Measurements from ENCODE around the gene NYAP2.

NYAP2 gene

GRCh38 chr2:225559072-225559415, 159.5 kb downstream of the NYAP2 start:
- DNase-seq (ENCODE audit: low read depth) = no peak

DNA sequence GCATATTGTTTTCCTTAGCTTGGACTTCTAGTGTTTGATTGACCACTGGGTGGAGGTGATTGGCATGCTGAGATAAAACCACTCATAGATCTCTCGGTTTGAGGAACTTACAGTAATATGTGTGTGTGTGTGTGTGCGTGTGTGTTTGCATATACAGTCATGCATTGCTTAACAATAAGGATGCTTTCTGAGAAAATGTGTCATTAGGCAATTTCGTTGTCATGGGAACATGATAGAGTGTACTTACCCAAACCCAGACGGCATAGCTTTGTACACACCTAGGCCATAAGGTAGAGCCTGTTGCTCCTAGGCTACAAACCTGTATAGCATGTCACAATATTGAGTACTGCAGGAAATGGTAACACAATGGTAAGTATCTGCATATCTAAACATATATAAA, 167.3 kb downstream of the NYAP2 start:
- DNase-seq (ENCODE audit: low read depth) = no peak

DNA sequence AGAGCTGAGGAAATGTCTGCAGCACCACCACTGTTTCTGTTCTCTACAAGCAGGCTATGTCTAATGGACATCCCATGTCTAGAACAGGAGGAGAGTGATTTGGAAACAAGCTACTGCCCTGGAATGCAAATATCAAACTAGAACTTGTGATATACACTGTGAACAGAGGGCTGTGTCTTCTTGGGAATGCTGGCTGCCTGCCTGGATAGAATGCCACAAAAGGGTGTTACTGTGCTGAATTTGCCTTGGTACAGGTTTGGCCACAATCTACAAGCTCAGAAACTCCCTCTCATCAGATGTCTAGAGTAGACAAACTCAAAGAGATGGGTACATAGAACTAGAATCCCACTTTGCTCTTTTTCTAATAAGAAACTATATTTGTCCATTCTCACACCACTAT, 170.5 kb downstream of the NYAP2 start:
- no peak for DNase-seq (ENCODE audit: low read depth)

DNA sequence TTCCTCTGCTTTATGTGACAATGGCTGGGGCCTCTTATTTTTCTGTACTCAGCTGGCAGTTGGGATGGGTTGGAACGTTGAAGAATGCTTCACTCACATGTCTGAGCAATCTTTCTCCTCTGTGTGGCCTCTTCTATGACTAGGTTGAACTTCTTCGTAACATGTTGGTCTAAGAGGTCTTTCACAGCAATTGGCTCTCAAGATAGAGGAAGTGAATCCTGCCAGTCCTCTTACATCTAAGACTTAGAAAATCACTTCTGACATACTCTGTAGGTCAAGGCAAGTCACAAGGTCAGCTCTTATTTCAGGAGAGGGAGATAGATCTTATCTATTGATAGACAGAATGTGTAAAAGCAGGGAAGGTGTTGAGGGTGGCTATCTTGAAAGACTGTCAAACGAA, 174.1 kb downstream of the NYAP2 start:
- no peak for DNase-seq (ENCODE audit: low read depth)

DNA sequence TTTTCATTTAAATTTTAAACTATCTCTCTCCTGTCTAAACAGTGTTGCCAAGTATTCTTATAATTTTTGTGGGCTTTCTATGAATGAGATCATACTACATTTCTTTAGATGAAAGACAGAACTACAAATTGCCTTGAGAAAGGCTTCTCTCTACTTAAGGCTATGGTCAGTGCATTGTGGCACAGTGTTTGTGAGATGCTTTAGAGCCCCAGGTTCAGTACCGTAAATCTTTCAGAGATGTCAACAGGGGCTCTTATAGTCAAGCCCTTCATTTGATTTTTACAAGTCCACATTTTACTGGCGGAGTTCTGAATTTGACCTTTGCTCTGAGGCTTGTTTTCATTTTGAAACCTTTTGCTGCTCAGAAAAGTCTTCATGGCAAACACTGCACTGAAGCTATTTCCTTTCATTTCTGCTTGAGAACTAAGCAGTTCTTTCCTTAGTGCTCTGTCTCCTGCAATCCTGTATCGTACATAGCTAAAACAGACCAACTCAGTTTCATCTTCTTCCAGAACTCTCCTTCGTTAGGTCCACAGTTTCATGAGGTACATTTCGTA, 175.2 kb downstream of the NYAP2 start:
- no peak for DNase-seq (ENCODE audit: low read depth)

DNA sequence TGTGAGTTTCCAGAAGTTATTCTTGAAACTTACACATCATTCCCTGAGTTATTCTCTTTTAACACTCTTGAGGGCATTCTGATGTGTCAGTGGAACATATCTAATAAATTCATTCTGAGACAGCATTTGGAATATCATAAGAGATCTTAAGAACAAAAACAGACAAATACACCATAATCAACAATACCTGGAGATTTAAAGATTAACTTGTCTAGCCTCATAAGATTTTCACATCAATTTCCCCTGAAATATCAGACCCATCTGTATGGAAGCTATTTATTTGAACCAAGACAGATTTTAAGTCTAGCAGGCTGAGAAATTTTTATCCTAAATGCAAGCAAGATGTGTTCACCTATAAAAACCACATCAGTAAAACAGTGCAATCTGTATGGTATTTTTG, 181.6 kb downstream of the NYAP2 start:
- no peak for DNase-seq (ENCODE audit: low read depth)

GRCh38 chr2:225581906-225582305, 182.4 kb downstream of the NYAP2 start:
- no peak for DNase-seq (ENCODE audit: low read depth)

- DNase-seq (ENCODE audit: low read depth) = no peak
Observed at GRCh38 chr2:225582355-225583116, 183.0 kb downstream of the NYAP2 start.

DNA sequence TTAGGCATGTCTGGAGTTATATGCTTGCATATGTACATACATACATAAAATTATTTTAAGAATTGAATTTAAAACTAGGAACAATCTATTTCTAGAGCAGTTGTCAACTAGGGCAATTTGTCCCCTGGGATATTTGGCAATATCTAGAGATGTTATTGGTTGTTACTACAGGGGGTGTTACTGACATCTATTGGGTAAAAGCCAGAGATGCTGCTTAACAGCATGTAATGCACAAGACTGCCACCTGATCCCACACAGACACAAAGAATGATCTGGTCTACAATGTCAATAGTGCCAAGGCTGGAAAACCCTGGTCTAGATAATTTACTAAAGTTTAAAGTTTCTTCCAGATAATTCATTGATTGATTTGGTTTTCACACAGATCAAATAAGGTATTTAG, 185.3 kb downstream of the NYAP2 start:
- no peak for DNase-seq (ENCODE audit: low read depth)

DNA sequence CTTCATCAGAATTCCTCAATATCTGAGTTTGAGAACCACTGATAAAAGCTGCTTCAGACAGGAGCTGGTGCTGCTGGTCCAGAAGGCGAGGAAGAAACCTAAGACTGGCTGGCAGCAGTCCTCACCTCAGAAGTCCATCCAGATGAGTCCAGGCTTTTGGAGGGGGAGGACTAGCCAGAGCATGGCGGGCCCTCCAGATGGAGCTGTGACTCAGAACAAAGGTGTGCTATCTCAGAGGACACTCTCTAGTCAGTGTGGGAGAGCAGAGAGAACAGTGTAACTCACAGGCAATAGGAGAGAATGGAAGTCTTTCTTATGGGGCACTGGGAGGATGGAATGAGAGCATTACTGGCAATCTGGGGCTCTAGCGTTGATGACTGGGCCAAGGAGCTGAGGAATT, 191.4 kb downstream of the NYAP2 start:
- no peak for DNase-seq (ENCODE audit: low read depth)

GRCh38 chr2:225597911-225598310, 198.4 kb downstream of the NYAP2 start:
- no peak for DNase-seq (ENCODE audit: low read depth)

DNA sequence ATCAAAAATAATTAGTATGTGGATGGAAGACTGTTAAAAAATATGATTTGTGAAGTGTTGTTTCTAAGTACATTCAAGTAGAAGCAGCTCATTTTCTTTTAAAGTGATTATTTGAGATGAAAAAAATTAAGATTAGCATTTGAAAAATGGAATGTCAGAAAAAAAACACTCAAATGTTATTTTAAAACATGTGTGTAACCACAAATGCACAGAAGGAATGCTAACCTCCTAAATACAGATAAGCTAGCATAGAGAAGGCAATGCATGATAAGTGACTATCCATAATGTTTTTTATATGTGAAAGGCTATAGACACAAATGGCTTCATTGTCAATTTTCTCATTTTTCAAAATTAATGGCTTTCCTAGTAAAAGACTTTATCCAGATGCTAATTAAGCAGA, 198.9 kb downstream of the NYAP2 start:
- no peak for DNase-seq (ENCODE audit: low read depth)

DNA sequence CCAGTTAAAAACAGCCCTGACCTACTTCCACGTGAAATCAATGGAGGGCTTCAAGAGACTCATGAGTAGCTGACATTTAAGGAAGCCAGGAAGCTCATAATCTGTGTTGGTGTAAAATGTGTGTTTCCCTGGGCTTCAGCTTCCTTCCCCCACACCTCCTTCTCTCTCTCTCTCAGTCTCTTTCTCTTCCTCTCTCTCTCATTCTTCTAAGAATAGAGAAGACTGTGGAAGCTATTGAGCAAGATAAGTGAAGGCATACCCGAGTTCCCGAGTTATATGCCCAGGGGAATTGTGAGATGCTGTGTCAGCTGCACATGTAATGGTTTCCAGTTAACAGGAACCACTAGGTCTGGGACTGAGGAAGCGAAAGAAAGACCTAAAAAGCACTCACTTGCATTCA, 199.4 kb downstream of the NYAP2 start:
- no peak for DNase-seq (ENCODE audit: low read depth)

DNA sequence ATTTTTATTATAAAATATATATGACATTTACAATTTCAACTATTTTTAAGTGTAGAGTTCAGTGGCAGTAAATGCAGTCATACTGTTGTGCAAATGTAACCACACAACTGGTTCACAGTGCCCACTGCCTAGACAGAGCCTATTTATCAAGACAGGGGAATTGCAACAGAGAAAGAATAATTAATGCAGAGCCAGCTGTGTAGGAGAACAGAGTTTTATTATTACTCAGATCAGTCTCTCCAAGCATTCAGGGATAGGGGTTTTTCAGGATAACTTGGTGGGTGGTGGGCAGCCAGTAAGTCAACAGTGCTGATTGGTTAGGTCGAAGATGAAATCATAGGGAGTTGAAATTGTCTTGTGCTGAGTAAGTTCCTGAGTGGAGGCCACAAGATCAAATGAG, 200.3 kb downstream of the NYAP2 start:
- no peak for DNase-seq (ENCODE audit: low read depth)

GRCh38 chr2:225600444-225600843, 200.9 kb downstream of the NYAP2 start:
- DNase-seq (ENCODE audit: low read depth) = no peak

GRCh38 chr2:225600865-225601264, 201.4 kb downstream of the NYAP2 start:
- DNase-seq (ENCODE audit: low read depth) = no peak

GRCh38 chr2:225602205-225602604, 202.7 kb downstream of the NYAP2 start:
- DNase-seq (ENCODE audit: low read depth) = no peak

- DNase-seq (ENCODE audit: low read depth) = no peak
Observed at GRCh38 chr2:225608136-225608535, 208.6 kb downstream of the NYAP2 start.

- no peak for DNase-seq (ENCODE audit: low read depth)
Observed at GRCh38 chr2:225612636-225613035, 213.1 kb downstream of the NYAP2 start.

DNA sequence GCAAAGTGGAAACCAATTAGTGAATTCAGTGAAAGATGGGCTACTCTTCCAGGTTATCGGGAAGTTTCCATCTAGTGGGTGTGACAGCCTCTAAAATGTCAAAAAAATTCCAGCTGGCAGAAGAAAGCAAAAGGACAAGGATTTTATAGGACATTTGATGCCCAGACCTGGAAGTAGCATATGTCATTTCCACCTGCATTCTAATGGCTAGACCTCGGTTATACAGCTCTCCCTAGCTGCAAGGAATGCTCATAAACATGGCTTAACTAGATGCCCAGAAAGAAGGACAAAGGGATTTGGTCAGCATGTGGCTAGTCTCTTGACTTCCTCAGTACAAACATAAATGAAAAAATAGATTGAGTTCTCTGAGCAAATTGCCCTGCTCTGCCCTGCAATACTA, 215.4 kb downstream of the NYAP2 start:
- DNase-seq (ENCODE audit: low read depth) = no peak

GRCh38 chr2:225615514-225615913, 216.0 kb downstream of the NYAP2 start:
- DNase-seq (ENCODE audit: low read depth) = no peak

- DNase-seq (ENCODE audit: low read depth) = no peak
Observed at GRCh38 chr2:225616372-225616771, 216.9 kb downstream of the NYAP2 start.

- DNase-seq (ENCODE audit: low read depth) = no peak
Observed at GRCh38 chr2:225616848-225617247, 217.3 kb downstream of the NYAP2 start.

DNA sequence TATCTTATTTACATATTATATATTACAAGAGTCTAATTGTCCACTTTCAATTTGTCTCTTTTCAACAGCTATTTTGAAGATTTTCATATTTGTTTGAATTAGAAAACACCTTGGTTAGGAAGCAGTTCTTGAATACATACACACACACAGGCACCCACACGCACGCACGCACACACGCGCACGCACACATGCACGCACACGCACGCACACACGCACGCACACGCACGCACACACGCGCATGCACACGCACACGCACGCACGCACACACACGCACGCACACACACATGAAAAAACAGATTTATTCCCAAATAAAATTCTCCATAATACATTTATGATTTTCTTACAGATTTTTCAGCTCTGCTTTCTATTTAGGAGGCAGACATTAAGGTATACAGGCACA, 220.7 kb downstream of the NYAP2 start:
- DNase-seq (ENCODE audit: low read depth) = no peak

All from T-helper 22 cell (primary cell).